Measurements from ENCODE around the gene RABAC1.
A peak's percentile ranks its signal among the peaks of the same experiment; 100 is the strongest.

RABAC1 gene

GRCh38 chr19:41968751-41969595 is 9.9 kb upstream of the RABAC1 start:
- DNase-seq (ENCODE audit: low spot score) = no peak
- Histone ChIP-seq H3K27ac (no peak overlapping the region), H3K4me3 (no peak overlapping the region)
- no peak for TF ChIP-seq CTCF (IDR thresholded peaks at IDR 0.05)

GRCh38 chr19:41967054-41967783 is 8.1 kb upstream of the RABAC1 start:
- no peak for DNase-seq (ENCODE audit: low spot score)
- TF ChIP-seq CTCF (IDR thresholded peaks at IDR 0.05) = no peak
- Histone ChIP-seq H3K27ac (no peak overlapping the region), H3K4me3 (no peak overlapping the region)

GRCh38 chr19:41965106-41965505 is 6.0 kb upstream of the RABAC1 start:
- DNase-seq (ENCODE audit: low spot score) = no peak
- no peak for TF ChIP-seq CTCF (IDR thresholded peaks at IDR 0.05)
- Histone ChIP-seq H3K4me3 (no peak overlapping the region), H3K27ac (no peak overlapping the region)

- H3K27ac ChIP-seq = no peak overlapping the region
- TF ChIP-seq CTCF (IDR thresholded peaks at IDR 0.05) = no peak
- no peak for DNase-seq (ENCODE audit: low spot score)
These were observed 1.9 kb upstream of the RABAC1 start for GRCh38 chr19:41960973-41961372.

GRCh38 chr19:41958367-41959055 is 610 bp downstream of the RABAC1 start:
- peak; percentile 90 for DNase-seq (ENCODE audit: low spot score)
- Histone ChIP-seq H3K4me3 (peak overlapping the region; percentile 80), H3K27ac (peak overlapping the region; percentile 89)
- TF ChIP-seq CTCF (IDR thresholded peaks at IDR 0.05) = no peak

More at GRCh38 chr19:41960973-41961372, 1.9 kb upstream of the RABAC1 start:
- no peak overlapping the region for H3K4me3 ChIP-seq

- peak overlapping the region; percentile 89 for H3K27ac ChIP-seq
- TF ChIP-seq CTCF (IDR thresholded peaks at IDR 0.05) = peak; percentile 47
- no peak for DNase-seq (ENCODE audit: low spot score)
- peak overlapping the region; percentile 80 for H3K4me3 ChIP-seq
These were observed 1.2 kb downstream of the RABAC1 start for GRCh38 chr19:41957838-41958366.
